Aorta (tissue), 5 donors: ENCODE data around the gene CEP104. TPM values are rescaled to one million over a fixed set of nuclear protein-coding genes. Genes with fewer than 3 reads are reported as not detected.

Source experiments
- ATAC-seq: fragments of 200-7000 bp; cut with Tn5 transposase; one replicate; pipeline ENCODE4 v1.9.1; 2022; ENCODE audit warnings: moderate library complexity; ENCODE audit not compliant: low FRiP score
- DNase-seq, 2 donors: peaks; one replicate each; pipeline ENCODE4 v3.0.0-alpha.2; 2020
- H3K27ac ChIP-seq, 2 donors: one replicate each; pipeline ENCODE4 v1.5.1; 2013; ENCODE audit warnings: low read length in 2 of 2, mild to moderate bottlenecking in 2 of 2, moderate library complexity in 2 of 2, control low read depth in 1 of 2, inconsistent platforms in 1 of 2, low read depth in 1 of 2
- H3K27me3 ChIP-seq, 2 donors: one replicate each; pipeline ENCODE4 v1.6.1; 2013; ENCODE audit warnings: control low read depth in 1 of 2, low read length in 1 of 2, mild to moderate bottlenecking in 1 of 2, moderate library complexity in 1 of 2; ENCODE audit not compliant: insufficient read depth in 2 of 2, control insufficient read depth in 1 of 2
- H3K36me3 ChIP-seq, 2 donors: one replicate each; pipeline ENCODE4 v1.6.1; 2013; ENCODE audit warnings: control low read depth in 1 of 2, low read length in 1 of 2, mild to moderate bottlenecking in 1 of 2; ENCODE audit not compliant: insufficient read depth in 2 of 2, control insufficient read depth in 1 of 2
- H3K4me1 ChIP-seq, 2 donors: one replicate each; pipeline ENCODE4 v1.6.1; 2013; ENCODE audit warnings: low read length in 2 of 2, control low read depth in 1 of 2, mild to moderate bottlenecking in 1 of 2, moderate library complexity in 1 of 2; ENCODE audit not compliant: insufficient read depth in 2 of 2, control insufficient read depth in 1 of 2
- H3K4me3 ChIP-seq, 2 donors: one replicate each; pipeline ENCODE4 v1.5.1; 2013; ENCODE audit warnings: low read length in 2 of 2, control low read depth in 1 of 2, mild to moderate bottlenecking in 1 of 2
- H3K9me3 ChIP-seq: one replicate; pipeline ENCODE4 v1.6.1; 2013; ENCODE audit warnings: mild to moderate bottlenecking, low read length; ENCODE audit not compliant: control insufficient read depth
- WGBS, 2 donors: extraction: QIAGEN DNeasy Blood & Tissue Kit; methylation state at CpG; one replicate each; pipeline ENCODE4 v1.1.7; 2013; 5-methylcytosine and 5-hydroxymethylcytosine counted together
- intact Hi-C, 2 donors: fragments of 100-400 bp; cut with DNase I; formaldehyde crosslinking; loops; one replicate each; pipeline versions ENCODE4 v1.14.2 to v1.15.0; 2022
- polyA plus RNA-seq, 2 donors: library from polyadenylated mRNA; stranded (reverse); fragments of 200-250 nt; gene quantifications; one replicate each; pipeline ENCODE4 v1.2.3, GENCODE V29; 2013
- total RNA-seq, 2 donors: library from RNA; stranded (reverse); fragmentation: NEBNext Ultra II Directional; extraction: Animal tissue kit (Norgen Biotek cat#: 25700); gene quantifications; one replicate each; pipeline ENCODE4 v1.2.1, GENCODE V29; 2021
- donor health status: healthy with polysubstance abuse.
- donor health status: Bipolar disorder and iron deficiency.
- donor health status: DM: no; HTN: no; CAD: no.
- donor health status: DM: no; HTN: no; CAD: no.
- donor health status: DM: yes; HTN: yes; CAD: no.

CEP104 gene
- total and polyA plus RNA-seq, 4 donors: 8.1 to 53.6 (median 28.2) TPM

DNA sequence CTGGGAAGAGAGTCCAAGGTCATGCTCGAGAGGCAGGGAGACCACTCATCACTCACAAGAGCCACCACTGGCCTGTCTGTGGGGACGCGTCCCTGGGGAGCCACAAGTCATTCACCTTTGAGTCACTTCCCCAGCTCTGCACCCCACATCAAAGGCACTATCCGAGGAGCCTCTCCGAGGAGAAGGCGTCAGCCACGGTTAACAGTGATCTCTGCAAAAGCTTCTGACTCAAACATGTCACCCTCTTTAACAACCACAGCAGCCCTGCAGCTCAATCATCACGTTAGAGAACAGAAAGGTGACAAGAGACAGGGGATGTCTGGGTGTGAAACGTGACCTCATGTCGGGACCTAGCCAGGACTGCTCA is 69.7 kb downstream of the CEP104 start:
- intact Hi-C loops: no loop called here
- H3K27ac ChIP-seq: no peak overlapping the region
- no peaks in the 10 kb centered on the region for H3K27me3 ChIP-seq
- no peak for ATAC-seq
- peaks cover 0 to 2% of the 10 kb centered on the region in 2 donors for H3K36me3 ChIP-seq
- 83% methylated on average over 10 of the region's 10 CpGs for WGBS, 2 donors
- DNase-seq: no peak
- no peaks in the 10 kb centered on the region for H3K4me1 ChIP-seq
- H3K9me3 ChIP-seq: no peaks in the 10 kb centered on the region
- H3K4me3 ChIP-seq: no peak overlapping the region

DNA sequence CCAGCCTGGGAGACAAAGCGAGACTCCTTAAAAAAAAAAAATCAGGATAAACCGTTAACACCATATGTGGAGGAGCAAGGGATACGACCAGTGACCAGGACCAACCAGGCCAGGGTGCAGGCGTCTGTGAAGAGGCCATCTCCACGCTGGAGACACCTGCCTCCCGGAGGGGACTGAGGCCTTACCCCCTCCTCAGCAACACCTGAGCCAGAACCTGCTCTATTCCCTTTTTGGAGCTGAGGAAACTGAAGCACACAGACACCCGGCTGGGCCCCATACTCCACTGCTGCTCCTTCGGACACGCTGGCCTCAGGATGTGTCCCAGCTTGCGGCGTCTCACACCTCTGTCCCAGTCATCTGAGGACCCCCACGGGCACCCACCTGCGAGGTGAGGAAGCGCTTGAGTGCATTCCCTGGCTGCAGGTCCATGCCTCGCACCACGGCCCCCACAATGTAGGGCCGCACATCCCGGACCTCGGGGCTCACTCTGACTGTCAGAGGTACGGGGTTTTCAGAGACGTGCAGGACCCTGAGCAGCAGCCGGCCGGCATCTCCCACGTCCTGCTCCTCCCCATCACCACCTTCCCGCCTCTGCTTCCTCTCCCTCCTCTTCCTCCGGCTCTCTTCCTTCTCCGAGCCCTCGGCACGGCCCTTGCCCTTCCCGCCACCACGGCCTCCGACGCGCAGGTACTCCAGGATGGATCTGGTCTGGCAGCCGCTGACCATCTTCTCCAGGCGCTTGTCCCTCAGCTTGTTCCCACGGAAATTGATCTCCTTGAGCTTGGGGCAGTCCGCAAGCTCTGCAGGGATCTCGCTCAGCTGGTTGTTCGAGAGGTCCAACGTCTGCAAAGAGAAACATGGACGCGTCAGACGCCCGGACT is 70.3 kb downstream of the CEP104 start:
- H3K36me3 ChIP-seq: peaks cover 0 to 3% of the 10 kb centered on the region in 2 donors

DNA sequence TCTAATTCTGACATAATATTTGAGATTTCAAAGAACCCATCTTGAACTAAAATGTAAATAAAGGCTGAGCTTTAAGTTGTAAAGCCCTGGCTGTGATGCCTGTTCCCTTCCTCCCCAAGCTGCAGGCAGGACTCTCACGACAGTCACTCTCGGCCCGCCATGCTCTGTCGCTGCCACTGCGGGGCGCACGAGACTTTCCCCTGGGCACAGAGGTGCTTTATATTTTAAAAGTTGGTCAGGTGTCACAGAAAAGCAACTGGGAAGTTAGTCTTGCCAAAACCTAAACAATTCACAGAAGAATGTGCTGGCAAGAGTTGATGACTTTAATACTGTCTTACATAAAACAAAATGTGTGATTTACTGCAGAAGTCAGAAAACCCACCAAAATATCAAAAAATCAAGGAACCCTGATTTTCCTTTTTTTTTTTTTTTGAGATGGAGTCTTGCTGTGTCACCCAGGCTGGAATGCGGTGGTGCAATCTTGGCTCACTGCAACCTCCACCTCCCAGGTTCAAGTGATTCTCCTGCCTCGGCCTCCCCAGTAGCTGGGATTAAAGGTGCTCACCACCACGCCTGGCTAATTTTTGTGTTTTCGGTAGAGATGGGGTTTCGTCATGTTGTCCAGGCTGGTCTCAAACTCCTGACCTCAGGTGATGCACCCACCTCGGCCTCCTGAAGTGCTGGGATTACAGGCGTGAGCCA is 71.4 kb downstream of the CEP104 start:
- intact Hi-C loops: no loop called here
- H3K4me1 ChIP-seq: no peaks in the 10 kb centered on the region
- WGBS, 2 donors: 76 to 79% methylated on average over 14 of the region's 14 CpGs

More for the DNA sequence above, 70.3 kb downstream of the CEP104 start:
- ATAC-seq (no peak), DNase-seq (no peak)
- Histone ChIP-seq H3K9me3 (no peaks in the 10 kb centered on the region), H3K4me1 (no peaks in the 10 kb centered on the region), H3K27ac (no peak overlapping the region), H3K4me3 (no peak overlapping the region), H3K27me3 (no peaks in the 10 kb centered on the region)
- intact Hi-C loops: no loop called here
- WGBS, 2 donors: 92% methylated on average over 45 of the region's 45 CpGs

DNA sequence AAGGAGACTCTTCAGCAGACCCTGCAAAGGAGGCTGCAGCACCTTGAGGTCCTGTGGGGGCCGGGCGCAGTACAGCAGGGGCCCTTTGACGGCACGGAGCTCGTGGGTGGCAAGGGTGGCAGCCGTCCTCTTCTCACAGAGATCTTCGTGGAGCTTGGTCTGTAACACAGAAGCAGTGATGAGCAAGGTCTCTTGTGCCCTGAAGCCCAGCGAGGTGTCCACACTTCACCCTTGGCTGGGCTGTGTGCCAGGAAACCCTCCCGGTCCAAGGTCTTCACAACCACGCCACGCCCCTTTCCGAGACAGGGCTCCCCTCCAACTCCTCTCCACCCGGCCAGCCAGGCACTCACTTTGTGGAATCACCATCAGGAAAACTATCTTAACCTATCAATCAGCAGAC is 72.0 kb downstream of the CEP104 start:
- 77 to 79% methylated on average over 13 of the region's 13 CpGs for WGBS, 2 donors
- DNase-seq (no peak), ATAC-seq (no peak)

More for the DNA sequence above, 71.4 kb downstream of the CEP104 start:
- Histone ChIP-seq H3K27me3 (no peaks in the 10 kb centered on the region), H3K27ac (no peak overlapping the region), H3K9me3 (no peaks in the 10 kb centered on the region), H3K4me3 (no peak overlapping the region), H3K36me3 (peaks cover 0 to 6% of the 10 kb centered on the region in 2 donors)
- DNase-seq (no peak), ATAC-seq (no peak)

DNA sequence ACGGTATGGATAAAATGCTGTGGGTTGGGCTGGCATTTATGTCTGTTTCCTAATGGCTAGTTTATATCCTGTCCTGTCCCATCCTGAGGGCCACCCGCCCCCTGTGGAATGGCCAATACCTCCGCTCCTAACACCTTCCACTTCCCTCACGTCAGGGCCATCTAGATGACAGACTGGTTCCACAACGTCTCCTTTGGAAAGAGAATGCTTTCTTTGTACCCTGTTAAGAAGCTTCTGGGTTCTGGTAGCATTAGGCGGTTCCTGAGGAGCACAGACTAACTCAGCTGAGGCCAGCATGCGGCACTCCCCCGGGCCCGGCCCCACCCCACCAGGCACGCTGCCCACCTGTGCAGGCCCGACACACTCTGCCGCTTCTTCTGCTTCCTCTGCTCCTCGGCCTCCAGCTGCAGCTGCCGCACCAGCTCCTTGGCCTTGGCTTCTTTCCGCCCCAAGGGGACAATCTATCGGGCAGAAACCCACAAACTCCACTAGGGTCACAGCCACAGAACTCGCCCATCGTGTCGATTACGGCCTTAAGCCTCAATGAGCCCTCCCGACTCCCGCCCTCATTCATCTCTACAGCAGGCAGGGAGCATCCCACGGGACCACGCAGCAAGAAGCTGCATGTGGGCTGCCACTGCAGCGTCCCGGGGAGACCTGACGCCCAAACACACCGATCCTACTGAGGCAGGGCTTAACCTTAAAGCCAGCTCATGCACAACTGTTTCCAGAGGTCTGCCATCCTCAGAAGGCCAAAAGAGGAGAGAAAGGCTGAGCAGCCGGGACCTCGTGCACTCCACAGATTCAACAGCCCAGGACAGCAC is 73.1 kb downstream of the CEP104 start:
- H3K36me3 ChIP-seq: peaks cover 0 to 8% of the 10 kb centered on the region in 2 donors

More for the DNA sequence above, 72.0 kb downstream of the CEP104 start:
- Histone ChIP-seq H3K27me3 (no peaks in the 10 kb centered on the region), H3K4me3 (no peak overlapping the region), H3K36me3 (peaks cover 0 to 6% of the 10 kb centered on the region in 2 donors), H3K27ac (no peak overlapping the region), H3K4me1 (no peaks in the 10 kb centered on the region), H3K9me3 (no peaks in the 10 kb centered on the region)
- intact Hi-C loops: no loop called here

DNA sequence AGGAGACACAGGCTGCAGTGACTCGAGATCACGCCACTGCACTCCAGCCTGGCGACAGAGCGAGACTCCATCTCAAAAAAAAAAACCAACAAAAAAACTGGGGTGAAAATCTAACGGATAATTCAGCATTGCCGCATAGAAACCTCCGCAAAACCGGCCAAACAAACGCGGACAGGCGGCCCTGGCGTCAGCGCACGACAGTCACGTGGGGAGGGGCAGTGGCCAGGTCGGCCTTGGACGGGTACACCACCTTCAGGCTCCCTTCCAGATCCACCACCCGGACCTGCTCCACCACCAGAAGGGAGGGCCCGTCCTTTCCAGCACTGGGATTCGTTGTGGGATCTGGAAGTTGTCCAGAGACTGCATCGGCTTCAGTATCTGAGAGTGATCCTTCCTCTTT is 76.1 kb downstream of the CEP104 start:
- DNase-seq (no peak), ATAC-seq (no peak)
- Histone ChIP-seq H3K9me3 (no peaks in the 10 kb centered on the region), H3K27ac (no peak overlapping the region), H3K27me3 (no peaks in the 10 kb centered on the region), H3K4me3 (no peak overlapping the region), H3K36me3 (peaks cover 0 to 8% of the 10 kb centered on the region in 2 donors), H3K4me1 (no peaks in the 10 kb centered on the region)
- intact Hi-C loops: no loop called here
- 89 to 90% methylated on average over 21 of the region's 21 CpGs for WGBS, 2 donors

More for the DNA sequence above, 73.1 kb downstream of the CEP104 start:
- Histone ChIP-seq H3K27me3 (no peaks in the 10 kb centered on the region), H3K4me1 (no peaks in the 10 kb centered on the region), H3K9me3 (no peaks in the 10 kb centered on the region), H3K4me3 (no peak overlapping the region), H3K27ac (no peak overlapping the region)
- WGBS, 2 donors: 93 to 94% methylated on average over 30 of the region's 30 CpGs
- intact Hi-C loops: no loop called here
- ATAC-seq (no peak), DNase-seq (no peak)

DNA sequence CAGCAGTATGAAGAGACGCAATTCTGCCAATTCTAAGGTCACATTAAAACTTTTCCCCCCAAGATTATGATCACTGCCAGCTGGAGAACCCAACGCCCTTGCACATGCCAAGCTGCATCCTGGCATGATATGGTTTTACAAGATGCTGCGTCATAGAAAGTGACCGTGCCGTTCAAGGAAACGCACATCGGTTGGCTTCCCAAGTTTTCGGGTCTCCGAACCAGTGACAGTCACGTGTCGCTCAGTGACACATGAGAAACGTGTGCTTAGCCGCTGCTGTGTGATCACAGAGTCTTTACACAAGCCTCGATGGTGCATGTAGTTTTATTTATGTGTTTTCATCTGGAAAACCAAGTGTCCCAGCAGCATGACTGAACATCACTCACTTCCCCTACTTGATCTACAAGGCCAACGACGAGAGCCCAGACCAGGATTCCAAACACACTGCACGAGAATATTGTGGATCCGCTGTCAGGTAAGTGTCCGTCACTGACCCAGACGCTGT is 77.0 kb downstream of the CEP104 start:
- intact Hi-C loops: no loop called here
- H3K27me3 ChIP-seq: no peaks in the 10 kb centered on the region
- peaks cover 0 to 8% of the 10 kb centered on the region in 2 donors for H3K36me3 ChIP-seq
- ATAC-seq (no peak), DNase-seq (no peak)
- H3K9me3 ChIP-seq: no peaks in the 10 kb centered on the region
- 87 to 92% methylated on average over 20 of the region's 20 CpGs for WGBS, 2 donors
- no peaks in the 10 kb centered on the region for H3K4me1 ChIP-seq
- no peak overlapping the region for H3K4me3 ChIP-seq
- no peak overlapping the region for H3K27ac ChIP-seq

DNA sequence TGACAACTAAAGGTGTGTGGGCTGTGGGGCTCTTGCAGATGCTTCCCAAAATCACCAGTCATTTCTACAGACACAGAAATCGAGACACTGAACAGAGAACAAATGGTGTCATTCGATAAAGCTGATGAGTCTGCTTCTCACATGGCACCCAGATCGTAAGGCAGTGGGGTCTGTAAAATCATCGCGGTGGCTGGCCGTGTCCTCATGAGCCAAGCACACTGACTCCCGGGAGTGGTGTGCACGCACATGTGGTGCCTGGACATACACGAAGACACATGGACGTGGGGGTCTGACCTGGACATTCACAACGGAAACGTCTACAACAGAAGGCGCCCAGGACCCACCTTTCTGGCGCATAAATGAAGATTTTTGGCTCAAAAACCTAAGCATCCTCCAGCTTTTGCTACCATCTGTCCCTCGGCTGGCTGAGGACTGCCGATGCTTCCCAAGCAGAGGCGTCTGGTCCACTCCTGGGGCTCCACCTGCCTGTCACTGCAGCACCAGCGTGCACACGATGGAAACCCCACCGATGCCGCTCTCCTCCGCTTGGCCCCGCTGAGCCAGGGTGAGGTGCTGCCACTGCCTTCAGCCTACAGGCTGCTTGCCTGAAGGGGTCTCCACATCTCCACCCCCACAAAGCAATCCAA is 77.6 kb downstream of the CEP104 start:
- Histone ChIP-seq H3K27ac (no peak overlapping the region), H3K4me1 (no peaks in the 10 kb centered on the region), H3K36me3 (peaks cover 0 to 8% of the 10 kb centered on the region in 2 donors), H3K27me3 (no peaks in the 10 kb centered on the region), H3K4me3 (no peak overlapping the region), H3K9me3 (no peaks in the 10 kb centered on the region)
- intact Hi-C loops: no loop called here
- DNase-seq (no peak), ATAC-seq (no peak)
- 89 to 92% methylated on average over 23 of the region's 23 CpGs for WGBS, 2 donors
